ENCODE data around the gene TBC1D14.

- TF ChIP-seq CTCF (IDR thresholded peaks at IDR 0.05) = no peak
- no peak for TF ChIP-seq EZH2phosphoT487 (IDR thresholded peaks at IDR 0.05; ENCODE audit: borderline replicate concordance, low read depth)
- TF ChIP-seq POLR2AphosphoS5 (IDR thresholded peaks at IDR 0.05; ENCODE audit: low read depth, low read length) = no peak
- no peak for TF ChIP-seq USF2 (IDR thresholded peaks at IDR 0.05; ENCODE audit: borderline replicate concordance, low read depth, low read length)
- TF ChIP-seq ZBTB33 (IDR thresholded peaks at IDR 0.05; ENCODE audit: borderline replicate concordance, low read depth) = no peak
- no peak for TF ChIP-seq TEAD4 (IDR thresholded peaks at IDR 0.05; ENCODE audit: borderline replicate concordance, insufficient read depth)
- TF ChIP-seq SIN3A (IDR thresholded peaks at IDR 0.05; ENCODE audit: borderline replicate concordance, low read depth, low read length) = no peak
These were observed 116.5 kb downstream of the TBC1D14 start for GRCh38 chr4:7026107-7026506.
